GM21576 (cell line): ENCODE data around the gene C3orf38.
"Not testable (repeated sequence)": the region's sequence is repeated elsewhere in the genome, so short reads cannot be mapped to it uniquely, and the experiment has no call there.

ENCODE experiments used
- ATAC-seq: cut with Tn5 transposase; IDR thresholded peaks from one replicate; pipeline ENCODE4 v1.9.1; 2021; ENCODE audit warnings: mild to moderate bottlenecking, moderate library complexity; ENCODE audit not compliant: unreplicated experiment

The C3orf38 gene

DNA sequence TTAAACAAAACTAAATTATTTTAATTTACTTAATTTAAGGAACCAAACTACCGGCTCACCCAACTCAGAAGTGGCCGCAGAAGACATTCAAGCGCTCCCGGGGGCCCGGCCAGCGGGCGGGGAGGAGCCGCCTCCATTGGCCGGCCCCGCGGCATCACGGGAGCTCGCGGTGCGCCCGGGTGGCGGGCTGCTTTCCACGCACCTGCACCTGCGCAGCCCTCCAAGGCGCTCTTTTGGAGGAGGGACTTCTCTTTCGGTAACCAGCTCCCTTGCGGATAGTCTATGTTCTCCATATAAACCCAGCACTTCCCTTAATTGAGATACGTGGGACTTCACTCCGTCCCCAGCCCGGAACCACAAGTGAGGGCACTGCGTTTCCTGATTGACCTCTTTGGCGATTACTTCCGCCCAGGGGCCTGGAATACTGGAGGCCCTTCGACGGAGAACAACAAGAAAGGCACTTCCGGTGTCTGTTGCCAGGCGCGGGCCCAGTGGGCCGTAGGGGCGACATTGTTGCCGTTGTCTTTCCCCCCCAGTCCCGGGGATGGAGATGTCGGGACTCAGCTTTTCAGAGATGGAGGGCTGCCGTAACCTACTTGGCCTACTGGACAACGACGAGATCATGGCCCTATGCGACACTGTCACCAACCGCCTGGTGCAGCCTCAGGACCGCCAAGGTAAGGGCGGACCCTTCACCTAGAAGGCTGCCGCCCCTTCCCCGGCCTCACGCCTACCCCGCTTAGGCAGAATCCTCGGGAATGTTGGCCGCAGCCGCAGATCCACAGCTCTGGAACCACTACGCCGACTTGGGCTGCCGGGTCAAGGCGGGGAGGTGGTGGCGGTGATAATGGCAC lies at the start of gene C3orf38:
Gene C3orf38, plus strand, starts transcription at position 451 of the 854 bp plus-strand sequence. Its CDS starts 94 bp downstream, at position 545.
- peak; percentile 74 for ATAC-seq

- ATAC-seq = no peak
Measured at GRCh38 chr3:88101142-88101541, 48.6 kb upstream of the C3orf38 start.

DNA sequence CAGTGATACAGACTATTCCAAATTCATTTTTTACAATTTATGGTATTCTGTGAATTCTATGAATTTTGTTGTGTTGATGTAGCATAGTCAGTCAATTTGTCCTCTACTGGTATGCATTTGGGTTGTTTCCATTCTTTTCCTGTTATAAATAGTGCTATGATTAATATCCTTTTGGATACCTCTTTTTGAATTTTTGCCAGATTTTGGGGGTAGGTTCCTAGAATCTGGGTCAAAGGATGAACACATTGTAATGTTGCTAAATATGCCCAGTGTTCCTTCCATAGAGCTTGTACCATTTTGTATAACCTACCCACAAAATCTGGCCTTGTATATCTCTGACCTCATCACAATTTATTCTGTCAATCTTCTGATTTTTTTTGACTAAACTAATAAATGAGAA lies 44.4 kb upstream of the C3orf38 start:
- no peak for ATAC-seq

GRCh38 chr3:88112289-88112688 lies 37.5 kb upstream of the C3orf38 start:
- ATAC-seq = no peak

- peak; percentile 94 for ATAC-seq
Measured at GRCh38 chr3:88113311-88114162, 36.2 kb upstream of the C3orf38 start.

DNA sequence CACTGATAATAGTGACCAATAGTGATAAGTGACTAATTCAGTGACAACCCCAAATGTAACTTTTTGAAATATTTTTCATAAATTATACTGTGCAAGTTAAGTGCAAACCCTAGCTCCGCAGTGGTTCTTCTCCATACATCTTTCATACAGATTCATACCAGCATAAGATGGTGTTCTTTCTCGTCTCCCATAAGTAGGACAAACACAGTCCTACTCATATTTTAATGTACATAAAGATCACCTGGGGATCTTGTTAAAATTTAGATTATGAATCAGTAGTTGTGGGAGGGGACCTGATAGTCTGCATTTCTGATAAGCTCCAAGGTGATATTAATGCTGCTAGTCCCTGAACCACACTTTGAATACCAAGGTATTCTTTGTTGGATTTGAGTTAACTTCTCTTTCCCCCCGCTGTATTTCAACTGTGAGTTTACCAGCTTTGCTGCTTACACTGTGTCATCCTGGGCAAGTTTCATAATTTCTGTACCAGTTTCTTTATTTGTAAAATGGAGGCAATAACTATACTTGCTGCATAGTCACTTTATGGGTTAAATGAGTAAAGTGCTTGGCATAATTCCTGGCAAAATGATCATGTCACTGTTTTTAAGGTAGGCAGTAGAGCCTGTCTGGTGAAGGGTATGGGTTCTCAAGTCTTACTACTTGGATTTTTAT lies 34.7 kb upstream of the C3orf38 start:
- ATAC-seq = no peak

DNA sequence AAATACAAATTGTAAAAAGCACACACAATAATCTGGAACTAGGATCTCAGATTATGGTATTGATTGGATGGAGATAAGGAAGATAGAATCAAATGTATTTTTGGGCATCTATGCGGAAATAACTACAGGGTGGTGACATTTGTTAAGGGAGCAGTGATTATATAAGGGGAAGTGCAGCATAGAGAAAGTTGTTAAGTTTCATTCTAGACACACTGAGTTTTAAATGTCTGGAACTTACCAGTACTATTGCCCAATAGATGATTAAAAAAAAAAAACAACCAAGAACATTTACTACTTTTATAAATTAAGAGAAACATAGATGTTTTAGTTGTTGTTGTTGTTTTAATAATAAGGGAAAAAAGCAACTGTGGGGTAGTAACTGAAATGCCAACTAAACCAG lies 32.1 kb upstream of the C3orf38 start:
- no peak for ATAC-seq

- ATAC-seq = not testable (repeated sequence)
Measured at GRCh38 chr3:88118603-88119002, 31.2 kb upstream of the C3orf38 start.

DNA sequence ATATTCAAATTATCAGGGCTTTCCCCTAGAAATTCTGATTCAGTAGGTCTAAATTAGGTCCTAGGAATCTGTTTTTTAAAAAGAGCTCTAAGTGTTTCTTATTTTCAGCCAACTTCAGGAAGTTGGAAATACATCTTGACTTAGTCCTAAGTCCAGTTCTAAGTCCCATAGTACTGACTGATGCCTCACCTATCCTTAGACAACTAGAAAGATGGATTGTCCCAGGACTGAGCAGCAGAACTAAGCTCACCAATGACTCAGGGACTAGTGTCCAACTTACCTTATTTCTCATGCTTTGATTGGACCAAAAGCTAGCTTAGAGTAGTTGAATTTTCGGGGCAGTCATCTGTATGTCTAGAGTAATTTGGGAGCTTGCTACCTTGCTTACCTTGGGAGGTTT lies 26.2 kb upstream of the C3orf38 start:
- ATAC-seq = no peak

DNA sequence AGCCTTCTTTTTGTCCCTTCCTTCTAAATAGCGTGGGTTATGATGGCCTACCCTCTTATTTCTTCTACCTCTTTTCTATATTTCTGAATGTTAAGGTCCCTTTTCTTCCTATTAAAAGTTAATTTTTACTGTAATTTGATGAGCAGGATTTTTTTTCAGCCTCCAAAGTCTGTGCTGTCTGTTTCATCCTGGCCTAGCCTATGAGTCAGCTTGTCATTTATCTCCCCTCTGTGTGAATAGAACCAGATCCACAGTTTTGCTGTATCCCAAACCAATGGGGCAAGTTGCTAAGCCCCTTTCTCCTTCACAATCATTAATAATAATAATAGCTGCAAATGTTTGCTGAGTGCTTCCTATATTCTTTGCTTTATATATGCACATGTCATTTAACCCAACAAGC lies 18.1 kb upstream of the C3orf38 start:
- no peak for ATAC-seq

DNA sequence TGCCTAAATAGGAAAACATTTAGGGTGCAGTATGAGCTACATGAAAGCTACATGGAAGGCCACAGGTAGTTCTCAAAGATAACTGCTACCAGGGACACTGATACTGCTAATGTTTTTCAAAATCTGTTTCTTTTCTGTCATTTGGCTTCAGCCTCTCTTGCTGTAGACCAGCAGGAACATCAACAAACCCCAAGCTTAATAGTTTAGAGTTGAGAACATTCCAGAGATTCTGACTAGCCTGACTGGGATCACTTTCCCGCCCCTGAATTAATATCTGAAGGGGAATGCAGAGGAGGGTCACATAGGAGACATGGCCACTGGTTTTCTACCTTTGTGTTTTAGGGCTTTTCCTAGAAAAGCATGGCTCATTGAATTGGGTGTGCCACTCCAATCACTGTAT lies 16.9 kb upstream of the C3orf38 start:
- ATAC-seq = no peak

GRCh38 chr3:88133711-88134263 lies 16.0 kb upstream of the C3orf38 start:
- no peak for ATAC-seq

DNA sequence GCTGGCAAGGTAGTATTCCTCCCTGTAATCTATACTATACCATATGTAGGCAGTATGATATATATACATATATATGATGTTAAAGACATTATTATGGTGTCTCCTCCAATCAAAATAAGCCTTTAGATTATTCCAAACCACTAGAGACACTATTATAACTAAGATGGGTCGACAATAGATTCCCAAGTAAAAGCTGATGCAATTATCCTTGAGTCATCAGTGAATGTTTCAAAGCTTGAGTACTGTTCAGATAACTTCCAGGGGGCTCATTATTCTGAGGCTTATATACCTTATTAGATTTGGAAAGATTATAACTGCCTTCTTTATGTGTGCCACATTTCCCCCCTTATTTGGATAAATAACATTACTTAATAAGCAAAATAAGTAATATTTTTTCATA lies 11.9 kb upstream of the C3orf38 start:
- ATAC-seq = no peak

DNA sequence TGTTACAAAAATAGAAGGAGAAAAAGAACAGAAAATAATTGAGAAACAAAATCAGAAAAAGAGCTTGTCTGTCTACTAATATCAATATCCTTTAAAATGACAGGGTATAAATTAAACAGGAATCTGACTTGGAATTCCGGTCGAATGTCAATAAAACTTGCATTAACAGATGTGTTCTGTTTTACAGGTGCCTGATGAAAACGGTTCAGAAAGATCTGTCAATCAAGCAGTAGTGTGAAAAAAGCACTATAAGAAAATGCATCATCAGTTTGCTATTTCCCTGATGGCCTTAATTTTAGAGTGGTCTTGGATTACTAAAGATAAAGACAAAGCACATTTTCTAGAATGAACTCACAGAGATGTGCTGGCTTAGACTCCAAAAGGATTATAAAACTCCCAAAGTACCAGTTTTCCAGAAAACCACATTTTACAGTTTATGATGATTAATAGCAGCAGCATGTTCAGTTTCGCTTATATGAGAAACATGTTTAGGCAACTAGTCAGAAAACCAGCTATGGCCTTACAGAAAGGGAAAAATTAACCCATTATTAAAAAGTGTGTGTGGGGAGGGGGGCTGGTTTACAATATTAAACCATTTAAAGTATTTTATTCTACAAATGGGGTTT lies 8.2 kb upstream of the C3orf38 start:
- ATAC-seq = no peak

DNA sequence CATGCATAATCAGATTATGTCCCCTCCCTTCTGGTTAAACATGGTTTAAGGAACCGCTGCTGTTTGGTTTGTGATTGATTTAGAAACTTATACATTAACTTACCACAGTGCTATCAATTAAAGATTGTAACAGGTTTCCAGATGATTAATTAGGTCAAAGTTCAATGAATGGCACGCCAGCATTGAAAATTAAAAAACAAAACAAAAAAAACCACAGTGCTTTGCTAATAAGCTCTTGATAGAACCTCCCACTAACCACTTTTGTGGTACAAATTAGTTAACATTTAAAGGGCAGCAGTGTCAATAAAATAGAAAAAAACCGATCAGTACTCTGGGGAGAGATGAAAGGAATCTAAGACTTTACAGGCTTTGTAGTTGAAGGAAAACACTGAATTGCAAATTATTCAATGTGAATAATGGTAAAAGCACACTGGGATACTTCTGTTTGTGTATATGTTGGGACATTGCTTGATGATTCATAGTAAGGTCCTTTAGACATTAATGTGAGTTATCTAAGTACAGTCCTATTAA lies 7.6 kb upstream of the C3orf38 start:
- no peak for ATAC-seq

DNA sequence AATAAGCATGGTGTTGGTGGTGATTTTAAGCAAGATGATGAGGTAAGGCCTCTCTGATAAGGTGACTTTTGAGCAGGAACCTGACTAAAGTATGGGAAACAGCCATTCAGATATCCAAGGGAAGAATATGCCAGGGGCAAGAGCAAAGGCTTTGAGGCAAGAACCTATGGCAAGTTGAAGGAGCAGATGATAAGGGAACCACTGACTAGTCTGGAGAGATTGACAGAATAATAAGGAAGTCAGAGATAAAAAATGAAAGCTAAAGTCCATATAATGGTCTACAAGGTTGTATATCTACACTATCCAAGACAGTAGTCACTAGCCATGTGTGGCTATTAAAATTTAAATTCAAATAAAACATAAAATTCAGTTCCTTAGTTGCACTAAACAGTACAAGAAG lies 2.5 kb upstream of the C3orf38 start:
- ATAC-seq = no peak

GRCh38 chr3:88148651-88149050 lies 1.1 kb upstream of the C3orf38 start:
- ATAC-seq = no peak

GRCh38 chr3:88149101-88149508 lies 654 bp upstream of the C3orf38 start:
- peak; percentile 6 for ATAC-seq

GRCh38 chr3:88150371-88150770 lies 612 bp downstream of the C3orf38 start:
- peak; percentile 29 for ATAC-seq

DNA sequence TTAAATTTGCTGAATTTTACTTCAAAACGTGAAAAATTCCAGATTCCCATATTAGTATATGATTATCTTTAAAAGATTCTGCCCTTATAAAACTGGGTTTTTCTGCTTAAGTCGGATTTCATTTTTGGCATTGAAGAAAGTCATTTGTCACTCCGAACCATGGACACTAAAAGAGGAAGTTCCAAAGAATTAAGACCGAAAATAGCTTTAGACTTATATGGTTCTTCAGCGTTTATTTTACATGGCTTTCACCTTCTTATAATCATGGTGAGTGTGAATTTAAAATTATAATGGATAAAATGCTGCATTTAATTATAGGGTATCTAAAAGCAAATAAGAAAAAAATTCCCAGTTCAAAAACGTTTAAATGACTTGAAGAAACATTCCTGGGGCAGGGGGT lies 1.0 kb downstream of the C3orf38 start:
- ATAC-seq = no peak
